ENCODE results near the gene PCK2.

DNA sequence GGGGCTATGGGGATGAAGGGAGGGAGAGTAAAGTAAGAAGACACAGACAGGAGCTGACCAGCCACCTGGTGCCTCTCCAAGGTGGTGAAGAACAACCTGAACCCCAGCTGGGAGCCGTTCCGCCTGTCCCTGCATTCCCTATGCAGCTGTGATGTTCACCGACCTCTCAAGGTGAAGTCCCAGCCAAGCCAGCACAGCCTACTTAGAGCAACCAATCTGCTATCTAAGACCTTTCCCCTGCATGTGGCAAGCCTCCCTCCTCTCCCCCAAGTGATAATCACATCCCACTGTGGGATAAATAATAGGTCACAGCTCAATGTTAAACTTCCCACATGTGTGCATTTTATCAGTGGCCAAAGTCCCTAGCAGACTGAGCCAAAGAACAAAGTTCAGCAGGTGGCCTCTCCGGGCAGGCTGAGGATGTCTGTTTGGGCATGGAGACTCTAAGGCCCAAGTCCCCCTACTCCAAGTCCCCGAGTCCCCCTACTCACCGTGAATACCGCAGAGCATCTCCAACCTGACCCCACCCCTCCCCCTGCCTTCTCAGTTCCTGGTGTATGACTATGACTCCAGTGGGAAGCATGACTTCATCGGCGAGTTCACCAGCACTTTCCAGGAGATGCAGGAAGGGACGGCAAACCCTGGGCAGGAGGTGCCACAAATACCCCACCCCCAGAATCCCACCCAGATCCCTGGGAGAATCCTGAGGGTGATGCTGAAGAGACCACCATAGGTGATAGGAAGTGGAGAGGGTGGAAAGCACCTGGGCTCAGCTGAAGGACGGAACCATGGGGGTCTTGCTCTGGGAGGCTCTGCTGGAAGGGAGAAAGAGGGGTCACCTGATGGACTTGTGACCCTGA, 19.3 kb upstream of the PCK2 start:
- TF ChIP-seq, protein P1, sequence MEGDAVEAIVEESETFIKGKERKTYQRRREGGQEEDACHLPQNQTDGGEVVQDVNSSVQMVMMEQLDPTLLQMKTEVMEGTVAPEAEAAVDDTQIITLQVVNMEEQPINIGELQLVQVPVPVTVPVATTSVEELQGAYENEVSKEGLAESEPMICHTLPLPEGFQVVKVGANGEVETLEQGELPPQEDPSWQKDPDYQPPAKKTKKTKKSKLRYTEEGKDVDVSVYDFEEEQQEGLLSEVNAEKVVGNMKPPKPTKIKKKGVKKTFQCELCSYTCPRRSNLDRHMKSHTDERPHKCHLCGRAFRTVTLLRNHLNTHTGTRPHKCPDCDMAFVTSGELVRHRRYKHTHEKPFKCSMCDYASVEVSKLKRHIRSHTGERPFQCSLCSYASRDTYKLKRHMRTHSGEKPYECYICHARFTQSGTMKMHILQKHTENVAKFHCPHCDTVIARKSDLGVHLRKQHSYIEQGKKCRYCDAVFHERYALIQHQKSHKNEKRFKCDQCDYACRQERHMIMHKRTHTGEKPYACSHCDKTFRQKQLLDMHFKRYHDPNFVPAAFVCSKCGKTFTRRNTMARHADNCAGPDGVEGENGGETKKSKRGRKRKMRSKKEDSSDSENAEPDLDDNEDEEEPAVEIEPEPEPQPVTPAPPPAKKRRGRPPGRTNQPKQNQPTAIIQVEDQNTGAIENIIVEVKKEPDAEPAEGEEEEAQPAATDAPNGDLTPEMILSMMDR (IDR thresholded peaks at IDR 0.05): no peak
- TF ChIP-seq POLR2AphosphoS5 (IDR thresholded peaks at IDR 0.05; ENCODE audit: insufficient read depth in 1 of 2, low read depth in 1 of 2): no peak

Measured in vagina (tissue), 2 donors.